Common myeloid progenitor, CD34-positive (primary cell): ENCODE data around the gene SYT1.

Experiments used
- CTCF ChIA-PET: fragments of 350-600 bp; sonication (Branson Sonifier 250); formaldehyde crosslinking; loops from one replicate; lab custom pipeline; 2021; ENCODE audit warnings: antibody characterized with exemption; lab: Charles Lee
- POLR2A ChIA-PET: fragments of 350-600 bp; sonication (Branson Sonifier 250); formaldehyde crosslinking; loops from one replicate; lab custom pipeline; 2021; ENCODE audit warnings: antibody characterized with exemption; lab: Charles Lee
- DNase-seq, 3 donors: peaks; one replicate each; pipeline versions ENCODE4 v3.0.0 to v3.0.0-alpha.2; 2013
- H3K27ac ChIP-seq, 2 experiments: 1 replicate in 1 of 2; 2 replicates in 1 of 2; pipeline ENCODE4 v1.7.0; 2013; ENCODE audit warnings: inconsistent platforms in 2 of 2, low read length in 2 of 2, mild to moderate bottlenecking in 2 of 2, low read depth in 1 of 2, moderate library complexity in 1 of 2; ENCODE audit not compliant: severe bottlenecking in 2 of 2, insufficient read depth in 1 of 2, poor library complexity in 1 of 2
- H3K27me3 ChIP-seq, 5 experiments: replicated peaks in 2 of 5; 1 replicate in 3 of 5; 2 replicates in 2 of 5; pipeline versions ENCODE4 v1.6.1 to v1.7.0; 2013; ENCODE audit warnings: low read length in 4 of 5, mild to moderate bottlenecking in 2 of 5, moderate library complexity in 2 of 5, inconsistent platforms in 1 of 5; ENCODE audit not compliant: insufficient read depth in 5 of 5, control insufficient read depth in 4 of 5
- H3K36me3 ChIP-seq, 4 experiments: 1 replicate in 2 of 4; 2 replicates in 2 of 4; pipeline versions ENCODE4 v1.6.1 to v1.7.0; 2013; ENCODE audit warnings: low read length in 3 of 4, control low read depth in 1 of 4, mild to moderate bottlenecking in 1 of 4; ENCODE audit not compliant: control insufficient read depth in 4 of 4, insufficient read depth in 4 of 4
- H3K4me1 ChIP-seq, 4 experiments: 1 replicate in 3 of 4; 2 replicates in 1 of 4; pipeline versions ENCODE4 v1.6.1 to v1.7.1; 2013; ENCODE audit warnings: low read length in 3 of 4, mild to moderate bottlenecking in 3 of 4, control low read depth in 1 of 4, inconsistent platforms in 1 of 4, moderate library complexity in 1 of 4; ENCODE audit not compliant: control insufficient read depth in 4 of 4, insufficient read depth in 4 of 4; ENCODE audit errors: control extremely low read depth in 1 of 4
- H3K4me3 ChIP-seq, 7 experiments: 1 replicate in 4 of 7; 2 replicates in 3 of 7; pipeline versions ENCODE4 v1.5.1 to v1.7.0; 2013; ENCODE audit warnings: mild to moderate bottlenecking in 7 of 7, low read length in 6 of 7, moderate library complexity in 6 of 7, inconsistent platforms in 2 of 7, low read depth in 2 of 7, control low read depth in 1 of 7; ENCODE audit not compliant: insufficient read depth in 4 of 7, control insufficient read depth in 1 of 7; ENCODE audit errors: extremely low read depth in 1 of 7
- H3K9me3 ChIP-seq, 5 experiments: 1 replicate in 4 of 5; 2 replicates in 1 of 5; pipeline versions ENCODE4 v1.6.1 to v1.7.1; 2013; ENCODE audit warnings: low read length in 4 of 5, mild to moderate bottlenecking in 2 of 5, inconsistent platforms in 1 of 5, low read depth in 1 of 5, moderate library complexity in 1 of 5; ENCODE audit not compliant: control insufficient read depth in 4 of 5, insufficient read depth in 2 of 5; ENCODE audit errors: control extremely low read depth in 1 of 5
- whole genome bisulfite sequencing: methylation state at CpG from one replicate; pipeline ENCODE4 v1.1.5; 2013; ENCODE audit not compliant: insufficient coverage; 5-methylcytosine and 5-hydroxymethylcytosine counted together

The SYT1 gene

GRCh38 chr12:78951803-78952551 is 87.4 kb downstream of the SYT1 start:
- H3K27me3 ChIP-seq: no peaks in the 10 kb centered on the region
- WGBS: 94% methylated on average over 9 of the region's 11 CpGs
- H3K4me1 ChIP-seq: no peaks in the 10 kb centered on the region
- POLR2A ChIA-PET: no interaction called here
- H3K4me3 ChIP-seq: no peak overlapping the region
- H3K9me3 ChIP-seq: no peaks in the 10 kb centered on the region
- no peak overlapping the region for H3K27ac ChIP-seq
- no peaks in the 10 kb centered on the region for H3K36me3 ChIP-seq
- CTCF ChIA-PET: no interaction called here
- DNase-seq: no peak

DNA sequence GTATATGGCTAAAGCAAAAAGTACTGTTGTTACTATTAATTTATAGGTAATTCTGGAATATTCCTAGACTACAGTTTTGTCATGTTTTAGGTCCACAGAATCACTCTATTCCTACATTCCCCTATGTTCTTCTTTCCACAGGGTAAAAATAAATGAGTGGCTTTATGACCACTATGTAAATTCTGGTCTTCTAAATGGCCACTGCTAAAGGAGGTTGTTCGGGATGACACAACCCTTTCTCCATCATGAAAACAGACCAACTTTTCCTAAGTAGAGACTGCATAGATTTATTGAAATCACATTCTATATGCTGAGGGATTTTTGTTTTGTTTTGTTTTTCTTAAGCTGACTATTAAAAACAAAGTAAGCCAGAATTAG is 88.0 kb downstream of the SYT1 start:
- CTCF ChIA-PET: no interaction called here
- POLR2A ChIA-PET: no interaction called here

DNA sequence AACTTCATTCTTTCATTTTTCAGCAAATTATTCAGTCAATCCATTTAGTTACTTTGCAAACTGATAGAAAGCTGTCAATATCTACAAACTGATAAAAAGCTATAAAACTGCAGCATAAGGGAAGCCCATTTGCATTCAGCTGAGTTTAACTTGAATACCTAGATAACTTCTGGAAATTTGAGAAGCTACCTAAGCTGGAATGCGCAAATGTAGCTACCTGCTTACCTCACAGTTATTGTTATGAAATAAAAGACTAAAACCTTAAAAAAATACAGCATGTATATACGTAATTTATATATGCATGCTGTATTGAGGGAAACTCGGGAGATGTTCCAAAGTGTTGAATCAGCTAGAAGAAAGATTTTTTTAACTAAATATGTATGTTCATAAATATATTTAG is 94.4 kb downstream of the SYT1 start:
- Histone ChIP-seq H3K4me3 (no peak overlapping the region), H3K27me3 (no peaks in the 10 kb centered on the region), H3K9me3 (no peaks in the 10 kb centered on the region), H3K4me1 (no peaks in the 10 kb centered on the region), H3K36me3 (no peaks in the 10 kb centered on the region), H3K27ac (no peak overlapping the region)
- no peak for DNase-seq
- POLR2A ChIA-PET: no interaction called here
- CTCF ChIA-PET: interaction anchor here (0.9 kb wide), 1 partner anchor 36 kb away, joined by 5 read pairs; no protein-coding TSS in a partner anchor
- WGBS: no CpG with 5 or more reads among the region's 3 CpGs

More for the DNA sequence above, 88.0 kb downstream of the SYT1 start:
- WGBS: no CpG with 5 or more reads among the region's 1 CpG
- Histone ChIP-seq H3K9me3 (no peaks in the 10 kb centered on the region), H3K27me3 (no peaks in the 10 kb centered on the region), H3K36me3 (no peaks in the 10 kb centered on the region), H3K4me3 (no peak overlapping the region), H3K27ac (no peak overlapping the region), H3K4me1 (no peaks in the 10 kb centered on the region)
- DNase-seq: no peak

DNA sequence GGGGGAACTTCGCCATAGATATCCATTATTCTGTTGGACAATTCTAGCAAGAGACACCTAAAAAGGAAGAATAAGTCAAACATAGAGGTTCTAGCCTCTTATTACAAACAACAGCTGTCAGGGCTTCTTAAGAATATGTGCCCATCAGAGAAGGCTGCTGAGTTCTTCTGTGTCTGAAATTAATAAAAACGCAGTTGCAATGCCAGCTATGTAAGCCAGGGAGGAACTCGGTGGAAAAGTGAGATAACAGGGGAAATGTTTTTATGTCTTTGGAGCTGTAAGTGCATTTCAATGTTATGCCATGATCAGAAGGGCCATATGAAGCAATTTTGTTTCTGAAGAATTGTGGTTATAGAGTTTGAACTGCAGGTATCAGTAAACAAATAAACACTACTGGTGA is 95.0 kb downstream of the SYT1 start:
- H3K27ac ChIP-seq: no peak overlapping the region
- H3K4me3 ChIP-seq: no peak overlapping the region
- no peaks in the 10 kb centered on the region for H3K27me3 ChIP-seq
- POLR2A ChIA-PET: no interaction called here
- no peaks in the 10 kb centered on the region for H3K36me3 ChIP-seq
- no peaks in the 10 kb centered on the region for H3K4me1 ChIP-seq
- CTCF ChIA-PET: interaction anchor here (0.9 kb wide), 1 partner anchor 35 kb away, joined by 5 read pairs; no protein-coding TSS in a partner anchor
- H3K9me3 ChIP-seq: no peaks in the 10 kb centered on the region
- 80% methylated on average over 2 of the region's 3 CpGs for WGBS
- no peak for DNase-seq

DNA sequence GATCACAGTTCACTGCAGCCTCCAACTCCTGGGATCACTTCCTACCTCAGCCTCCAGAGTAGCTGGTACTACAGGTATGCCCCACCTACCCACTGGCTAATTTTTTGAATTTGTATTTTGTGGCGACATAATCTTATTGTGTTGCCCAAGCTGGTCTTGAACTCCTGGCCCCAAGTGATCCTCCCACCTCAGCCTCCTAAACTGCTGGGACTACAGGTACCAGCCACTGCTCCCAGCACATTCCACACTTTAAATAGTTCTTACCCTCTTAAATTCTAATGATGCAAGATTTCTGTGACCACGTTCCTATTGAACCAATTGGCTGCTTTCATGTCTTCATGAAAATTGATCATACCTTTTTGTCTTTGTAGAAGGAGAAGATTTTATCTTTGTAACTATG is 96.6 kb downstream of the SYT1 start:
- WGBS: 100% methylated on average over 1 of the region's 2 CpGs
- H3K27me3 ChIP-seq: no peaks in the 10 kb centered on the region
- no peak overlapping the region for H3K4me3 ChIP-seq
- ChIA-PET POLR2A (no interaction called here), CTCF (interaction anchor here (0.7 kb wide), 1 partner anchor 334 kb away, joined by 3 read pairs; no protein-coding TSS in a partner anchor)
- no peak overlapping the region for H3K27ac ChIP-seq
- no peaks in the 10 kb centered on the region for H3K9me3 ChIP-seq
- DNase-seq: no peak
- H3K4me1 ChIP-seq: no peaks in the 10 kb centered on the region
- no peaks in the 10 kb centered on the region for H3K36me3 ChIP-seq

DNA sequence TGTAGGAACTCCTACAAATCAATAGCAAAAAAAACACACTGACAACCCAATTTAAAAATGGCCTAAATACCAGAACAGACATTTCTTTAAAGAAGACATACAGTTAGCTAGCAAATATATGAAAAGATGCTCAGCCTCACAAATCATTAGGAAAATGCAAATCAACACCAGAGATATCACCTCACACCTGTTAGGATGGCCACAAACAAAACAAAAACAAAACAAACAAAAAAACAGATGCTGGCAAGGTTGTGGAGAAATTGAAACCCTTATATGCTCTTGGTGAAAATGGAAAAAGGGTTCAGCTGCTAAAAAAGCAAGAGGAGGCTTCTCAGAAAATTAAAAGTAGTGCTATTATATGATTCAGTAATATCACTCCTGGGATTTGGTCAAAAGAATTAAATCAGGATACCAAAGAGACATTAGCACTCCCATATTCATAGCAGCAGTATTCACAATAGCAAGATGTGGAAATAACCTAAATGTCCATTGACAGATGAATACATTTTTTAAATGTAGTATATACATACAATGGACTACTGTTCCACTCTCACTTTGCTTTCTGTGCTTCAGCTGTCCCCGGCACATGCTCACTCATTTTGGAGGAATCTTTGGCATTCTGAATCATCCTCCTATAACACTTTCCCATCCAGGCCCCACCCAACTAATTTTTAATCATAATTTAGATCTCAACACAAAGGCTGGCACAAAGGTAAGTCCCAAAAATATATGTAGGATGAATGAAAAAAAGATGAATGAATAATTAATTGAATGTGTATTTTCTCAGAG is 99.1 kb downstream of the SYT1 start:
- no peak overlapping the region for H3K4me3 ChIP-seq
- POLR2A ChIA-PET: no interaction called here
- no peaks in the 10 kb centered on the region for H3K36me3 ChIP-seq
- H3K27ac ChIP-seq: no peak overlapping the region
- no CpG with 5 or more reads among the region's 1 CpG for WGBS
- H3K9me3 ChIP-seq: no peaks in the 10 kb centered on the region
- CTCF ChIA-PET: no interaction called here
- DNase-seq: no peak
- H3K4me1 ChIP-seq: no peaks in the 10 kb centered on the region
- no peaks in the 10 kb centered on the region for H3K27me3 ChIP-seq

- CTCF ChIA-PET: no interaction called here
- Histone ChIP-seq H3K4me1 (no peaks in the 10 kb centered on the region), H3K36me3 (no peaks in the 10 kb centered on the region), H3K27ac (no peak overlapping the region), H3K4me3 (no peak overlapping the region), H3K9me3 (no peaks in the 10 kb centered on the region), H3K27me3 (no peaks in the 10 kb centered on the region)
- POLR2A ChIA-PET: no interaction called here
- no peak for DNase-seq
Observed at GRCh38 chr12:78964521-78964920, 99.9 kb downstream of the SYT1 start.
